Gastrocnemius medialis (tissue), 4 donors: ENCODE results near the gene CAV1. TPM values are rescaled to one million over a fixed set of nuclear protein-coding genes. Genes with fewer than 3 reads are reported as not detected.

Source experiments
- ATAC-seq, 2 donors: fragments of 150-250 bp; one replicate each; pipeline ENCODE4 v1.9.1; 2016
- DNase-seq, 2 donors: peaks; one replicate each; pipeline ENCODE4 v3.0.0-alpha.2; 2019
- H3K27ac ChIP-seq, 4 donors: fragments of 200-600 bp; sonication (generic); 1 replicate in 1 of 4; 2 replicates in 3 of 4; pipeline ENCODE4 v1.5.1; 2016 to 2018; ENCODE audit warnings: mild to moderate bottlenecking in 2 of 4, moderate library complexity in 1 of 4
- H3K27me3 ChIP-seq, 3 donors: fragments of 200-600 bp; sonication (generic) in 2 of 3; 1 replicate in 1 of 3; 2 replicates in 2 of 3; pipeline versions ENCODE4 v1.5.1 to v1.6.0; 2016 to 2019; ENCODE audit warnings: mild to moderate bottlenecking in 1 of 3, moderate library complexity in 1 of 3
- H3K36me3 ChIP-seq, 2 donors: fragments of 200-600 bp; sonication (generic) in 1 of 2; one replicate each; pipeline ENCODE4 v1.5.1; 2017 to 2018
- H3K4me1 ChIP-seq, 2 donors: fragments of 200-600 bp; sonication (generic) in 1 of 2; one replicate each; pipeline ENCODE4 v1.5.1; 2016 to 2017; ENCODE audit warnings: mild to moderate bottlenecking in 2 of 2
- H3K4me3 ChIP-seq, 4 donors: fragments of 200-600 bp; sonication (generic) in 3 of 4; 1 replicate in 1 of 4; 2 replicates in 3 of 4; pipeline ENCODE4 v1.5.1; 2016 to 2019; ENCODE audit warnings: mild to moderate bottlenecking in 2 of 4
- H3K9me3 ChIP-seq, 3 donors: fragments of 200-600 bp; sonication (generic) in 2 of 3; 1 replicate in 1 of 3; 2 replicates in 2 of 3; pipeline ENCODE4 v1.5.1; 2016 to 2019
- POLR2A ChIP-seq, 2 donors: fragments of 450-650 bp; IDR thresholded peaks; one replicate each; pipeline ENCODE4 v1.6.1; 2017; ENCODE audit warnings: antibody characterized with exemption in 2 of 2, mild to moderate bottlenecking in 2 of 2, moderate library complexity in 2 of 2
- in situ Hi-C, 4 donors: fragments of 200-750 bp; cut with MboI; loops; one replicate each; pipeline versions ENCODE4 v1.15.0 to v1.8.0; 2017; ENCODE audit warnings: low sequenced_read_pairs in 4 of 4
- intact Hi-C: fragments of 100-400 bp; cut with DNase I; formaldehyde crosslinking; loops from one replicate; pipeline ENCODE4 v1.15.1; 2023; ENCODE audit warnings: low total_unique reads
- total RNA-seq, 4 donors: library from RNA; depleted of rRNA; stranded (reverse); fragments of >200 nt; gene quantifications; one replicate each; pipeline versions ENCODE4 v1.1.0 to v1.2.3, GENCODE V29; 2016
- TF ChIP-seq, protein P1 (sequence below), 5 experiments: fragments of 450-650 bp in 3 of 5; fragments of 200-600 bp in 2 of 5; sonication (generic) in 2 of 5; IDR thresholded peaks in 4 of 5; conservative IDR thresholded peaks in 1 of 5; 1 replicate in 4 of 5; 2 replicates in 1 of 5; pipeline ENCODE4 v1.5.1; 2016 to 2019; ENCODE audit warnings: antibody characterized with exemption in 5 of 5, mild to moderate bottlenecking in 3 of 5, moderate library complexity in 3 of 5

CAV1 gene
- total RNA-seq, 4 donors from 2014 or later: 64.7 to 87.8 (median 71.2) TPM

DNA sequence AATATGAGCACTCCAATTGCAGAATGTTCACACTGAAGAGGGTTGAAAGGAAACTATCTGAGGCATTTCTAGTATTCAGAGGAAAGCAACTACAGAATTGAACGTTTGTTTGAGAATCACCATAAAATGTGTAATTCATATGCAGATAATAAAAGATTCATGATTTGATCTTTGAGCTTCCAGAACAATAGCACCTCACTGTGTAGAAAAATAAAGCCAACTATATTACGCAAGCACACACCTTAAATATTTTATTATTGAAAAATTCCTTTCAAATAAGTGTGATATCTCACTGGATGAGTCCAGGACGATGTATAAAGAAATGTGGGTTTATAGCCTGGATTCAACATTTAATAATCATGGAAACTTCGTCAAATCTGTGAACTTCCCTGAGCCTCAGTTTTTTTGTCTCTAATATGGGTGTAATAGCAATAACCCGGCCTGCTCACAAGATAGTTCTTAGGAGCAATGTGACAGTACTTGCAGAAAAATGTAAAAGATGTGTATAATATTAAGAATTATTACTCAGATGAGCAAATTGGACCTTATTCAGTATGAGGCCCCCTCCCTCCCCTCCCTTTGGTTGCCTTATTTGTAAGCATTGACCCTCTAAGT, 36.8 kb upstream of the CAV1 start:
- Histone ChIP-seq H3K27ac (no peak overlapping the region), H3K4me3 (no peak overlapping the region), H3K36me3 (no peaks in the 10 kb centered on the region), H3K9me3 (no peaks in the 10 kb centered on the region), H3K27me3 (no peaks in the 10 kb centered on the region), H3K4me1 (no peaks in the 10 kb centered on the region)
- TF ChIP-seq, protein P1, sequence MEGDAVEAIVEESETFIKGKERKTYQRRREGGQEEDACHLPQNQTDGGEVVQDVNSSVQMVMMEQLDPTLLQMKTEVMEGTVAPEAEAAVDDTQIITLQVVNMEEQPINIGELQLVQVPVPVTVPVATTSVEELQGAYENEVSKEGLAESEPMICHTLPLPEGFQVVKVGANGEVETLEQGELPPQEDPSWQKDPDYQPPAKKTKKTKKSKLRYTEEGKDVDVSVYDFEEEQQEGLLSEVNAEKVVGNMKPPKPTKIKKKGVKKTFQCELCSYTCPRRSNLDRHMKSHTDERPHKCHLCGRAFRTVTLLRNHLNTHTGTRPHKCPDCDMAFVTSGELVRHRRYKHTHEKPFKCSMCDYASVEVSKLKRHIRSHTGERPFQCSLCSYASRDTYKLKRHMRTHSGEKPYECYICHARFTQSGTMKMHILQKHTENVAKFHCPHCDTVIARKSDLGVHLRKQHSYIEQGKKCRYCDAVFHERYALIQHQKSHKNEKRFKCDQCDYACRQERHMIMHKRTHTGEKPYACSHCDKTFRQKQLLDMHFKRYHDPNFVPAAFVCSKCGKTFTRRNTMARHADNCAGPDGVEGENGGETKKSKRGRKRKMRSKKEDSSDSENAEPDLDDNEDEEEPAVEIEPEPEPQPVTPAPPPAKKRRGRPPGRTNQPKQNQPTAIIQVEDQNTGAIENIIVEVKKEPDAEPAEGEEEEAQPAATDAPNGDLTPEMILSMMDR (IDR thresholded peaks at IDR 0.05 in 4 of 5, conservative IDR thresholded peaks at IDR 0.05 in 1 of 5): no peak
- TF ChIP-seq POLR2A (IDR thresholded peaks at IDR 0.05): no peak
- no peak for ATAC-seq
- DNase-seq: no peak
- intact Hi-C loops (no loop called here), in situ Hi-C loops (no loop called here)

DNA sequence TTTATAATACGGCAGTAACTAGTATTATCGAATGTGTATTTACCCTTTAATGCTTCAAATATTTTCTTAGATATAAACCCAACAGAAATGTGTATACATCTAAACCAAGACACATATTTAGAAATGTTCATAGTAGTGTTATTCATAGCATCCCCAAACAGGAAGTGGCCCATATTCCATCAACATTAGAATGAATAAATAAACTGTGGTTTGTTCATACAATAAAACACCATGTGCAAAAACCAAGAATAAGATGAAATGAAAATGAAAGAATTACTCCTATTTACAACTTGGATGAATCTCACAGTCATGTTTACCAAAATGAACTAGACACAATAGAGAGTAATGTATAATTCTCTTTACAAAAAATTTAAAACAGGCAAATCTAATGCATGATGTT, 34.5 kb upstream of the CAV1 start:
- ATAC-seq: no peak
- no peaks in the 10 kb centered on the region for H3K9me3 ChIP-seq
- H3K36me3 ChIP-seq: no peaks in the 10 kb centered on the region
- H3K4me3 ChIP-seq: no peak overlapping the region
- DNase-seq: no peak
- H3K27ac ChIP-seq: peak overlapping the region in 2 of 4 donors; percentile 34 to 37
- TF ChIP-seq, protein P1 (IDR thresholded peaks at IDR 0.05 in 4 of 5, conservative IDR thresholded peaks at IDR 0.05 in 1 of 5): no peak
- TF ChIP-seq POLR2A (IDR thresholded peaks at IDR 0.05): no peak
- H3K4me1 ChIP-seq: no peaks in the 10 kb centered on the region
- in situ Hi-C loops (no loop called here), intact Hi-C loops (no loop called here)
- no peaks in the 10 kb centered on the region for H3K27me3 ChIP-seq

DNA sequence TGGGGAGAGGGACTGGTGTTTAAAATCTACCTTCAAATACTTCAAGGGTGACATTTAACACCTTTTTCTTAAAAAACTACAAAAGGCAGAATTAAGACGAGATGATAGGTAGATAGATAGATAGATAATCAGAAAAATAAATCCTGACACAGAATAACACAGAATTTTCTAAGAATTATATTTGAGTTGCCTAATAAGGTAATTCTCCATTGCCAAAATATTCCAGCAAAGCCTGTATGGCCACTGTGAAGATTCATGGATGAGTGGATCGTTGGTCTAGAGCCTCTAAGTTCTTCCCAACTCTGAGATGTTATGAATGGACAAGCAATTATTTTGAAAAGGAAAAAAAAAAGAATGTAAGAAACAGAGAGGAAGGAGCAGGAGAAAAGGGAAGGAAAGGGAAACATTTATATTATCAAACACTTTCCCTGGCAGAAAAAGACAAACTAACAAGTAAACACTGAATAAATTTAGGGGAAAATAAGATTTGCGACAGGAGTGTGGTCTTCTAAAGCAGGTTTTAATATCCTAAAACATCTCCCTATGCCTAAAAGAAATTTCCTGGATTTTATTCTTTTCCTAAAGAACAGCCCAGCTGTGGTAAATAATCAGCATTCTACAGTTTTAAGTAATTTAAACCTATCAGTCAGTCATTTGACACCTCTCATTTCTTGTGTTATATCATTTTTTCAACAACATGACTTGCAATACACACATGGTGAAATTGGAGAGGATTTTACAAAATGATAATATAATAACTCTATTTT, 32.8 kb upstream of the CAV1 start:
- intact Hi-C loops (no loop called here), in situ Hi-C loops (no loop called here)
- DNase-seq: no peak
- TF ChIP-seq, protein P1 (IDR thresholded peaks at IDR 0.05 in 4 of 5, conservative IDR thresholded peaks at IDR 0.05 in 1 of 5): no peak
- TF ChIP-seq POLR2A (IDR thresholded peaks at IDR 0.05): no peak
- Histone ChIP-seq H3K9me3 (no peaks in the 10 kb centered on the region), H3K4me1 (no peaks in the 10 kb centered on the region), H3K36me3 (no peaks in the 10 kb centered on the region), H3K4me3 (no peak overlapping the region), H3K27ac (peak overlapping the region in 3 of 4 donors; percentile 4 to 44 (median 23)), H3K27me3 (no peaks in the 10 kb centered on the region)
- no peak for ATAC-seq

DNA sequence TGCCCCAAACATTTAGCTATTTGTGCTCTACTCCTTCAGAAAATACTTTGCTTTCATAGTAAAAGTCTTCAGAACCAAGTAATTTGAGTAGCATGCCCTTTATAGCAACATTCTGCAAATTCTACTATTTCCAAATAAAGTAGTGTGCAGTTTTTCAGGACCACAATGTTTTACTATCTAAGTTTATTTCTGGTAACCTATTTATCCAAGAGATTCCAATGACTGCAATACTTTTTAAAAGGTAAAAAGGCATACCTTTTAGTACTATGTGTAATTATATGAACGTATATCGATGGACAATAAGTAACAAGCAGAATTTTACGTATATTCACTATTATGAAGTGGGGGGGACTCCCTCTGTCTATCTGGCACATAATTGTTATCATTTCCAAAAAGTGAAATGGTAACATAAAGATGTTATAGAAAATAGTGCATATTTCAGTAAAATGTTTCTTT, 32.2 kb upstream of the CAV1 start:
- Histone ChIP-seq H3K4me1 (no peaks in the 10 kb centered on the region), H3K36me3 (no peaks in the 10 kb centered on the region), H3K27ac (no peak overlapping the region), H3K27me3 (no peaks in the 10 kb centered on the region), H3K4me3 (no peak overlapping the region), H3K9me3 (no peaks in the 10 kb centered on the region)
- TF ChIP-seq, protein P1 (IDR thresholded peaks at IDR 0.05 in 4 of 5, conservative IDR thresholded peaks at IDR 0.05 in 1 of 5): no peak
- no peak for TF ChIP-seq POLR2A (IDR thresholded peaks at IDR 0.05)
- in situ Hi-C loops: no loop called here
- DNase-seq: no peak
- intact Hi-C loops: no loop called here
- no peak for ATAC-seq
